NCI-H2081 treated with DMSO at 0.1 percent for 48 hours (cell line): ENCODE measurements around the gene SLC30A5.

ENCODE experiments used
- DNase-seq: peaks from one replicate; lab custom pipeline; 2025; lab: John Stamatoyannopoulos, UW

Gene SLC30A5

GRCh38 chr5:69167929-69168328 lies 74.1 kb downstream of the SLC30A5 start:
- DNase-seq, result no peak

GRCh38 chr5:69170495-69170894 lies 76.7 kb downstream of the SLC30A5 start:
- no peak for DNase-seq

- DNase-seq, result no peak
Measured at GRCh38 chr5:69170969-69171368, 77.2 kb downstream of the SLC30A5 start.
